HEK293 (cell line): ENCODE measurements around the gene ZNF652.
A peak's percentile ranks its signal among the peaks of the same experiment; 100 is the strongest.

Source experiments
- CTCF ChIA-PET: fragments of 350-600 bp; formaldehyde crosslinking; extraction: SDS; loops from one replicate; lab custom pipeline; 2021; ENCODE audit warnings: antibody characterized with exemption; lab: Yijun Ruan, JAX
- POLR2A ChIA-PET: fragments of 300-600 bp; formaldehyde crosslinking; extraction: SDS; loops from one replicate; lab custom pipeline; 2020; ENCODE audit warnings: antibody characterized with exemption, inconsistent platforms; lab: Yijun Ruan, JAX
- H3K27ac ChIP-seq: fragments of 200-500 bp; sonication (Bioruptor generic); 2 replicates; pipeline ENCODE4 v1.5.1; 2014; ENCODE audit warnings: low read depth, low read length, control low read depth, inconsistent platforms; ENCODE audit errors: extremely low read depth
- H3K36me3 ChIP-seq, 2 experiments: fragments of 200-500 bp in 1 of 2; sonication (Bioruptor generic) in 1 of 2; 1 replicate in 1 of 2; 2 replicates in 1 of 2; pipeline ENCODE4 v1.5.1; 2014 to 2017; ENCODE audit warnings: inconsistent platforms in 2 of 2, low read length in 2 of 2; ENCODE audit not compliant: control insufficient read depth in 2 of 2, insufficient read depth in 1 of 2
- H3K4me1 ChIP-seq: fragments of 200-500 bp; sonication (Bioruptor generic); 2 replicates; pipeline ENCODE4 v1.5.1; 2014; ENCODE audit warnings: mild to moderate bottlenecking, low read length, inconsistent platforms; ENCODE audit not compliant: control insufficient read depth, insufficient read depth
- H3K4me3 ChIP-seq: 2 replicates; pipeline ENCODE4 v1.5.1; 2011; ENCODE audit warnings: low read depth, mild to moderate bottlenecking, control low read depth, low read length, moderate library complexity
- H3K9me3 ChIP-seq: fragments of 200-500 bp; sonication (Bioruptor generic); 2 replicates; pipeline ENCODE4 v1.5.1; 2014; ENCODE audit warnings: low read depth, low read length, inconsistent platforms; ENCODE audit not compliant: control insufficient read depth, insufficient read depth
- BCL11A ChIP-seq: fragments of 450-650 bp; formaldehyde crosslinking; IDR thresholded peaks from 2 replicates; pipeline ENCODE4 v1.5.1; 2016; ENCODE audit warnings: low read depth, missing biosample characterization, missing genetic modification characterization
- CTCF ChIP-seq: fragments of 450-650 bp; formaldehyde crosslinking; IDR thresholded peaks from 2 replicates; pipeline ENCODE4 v1.5.1; 2016; ENCODE audit warnings: missing biosample characterization, missing genetic modification characterization
- PRDM2 ChIP-seq: fragments of 450-650 bp; formaldehyde crosslinking; IDR thresholded peaks from 2 replicates; pipeline ENCODE4 v1.5.1; 2016; ENCODE audit warnings: missing biosample characterization, missing genetic modification characterization, borderline replicate concordance
- ZBTB21 ChIP-seq: fragments of 450-650 bp; formaldehyde crosslinking; IDR thresholded peaks from 2 replicates; pipeline ENCODE4 v1.5.1; 2017; ENCODE audit warnings: missing biosample characterization, missing genetic modification characterization
- ZNF112 ChIP-seq: fragments of 450-650 bp; formaldehyde crosslinking; IDR thresholded peaks from 2 replicates; pipeline ENCODE4 v1.5.0; 2017; ENCODE audit warnings: missing biosample characterization, missing genetic modification characterization
- ZNF121 ChIP-seq: fragments of 450-650 bp; formaldehyde crosslinking; IDR thresholded peaks from 2 replicates; pipeline ENCODE4 v1.5.1; 2016; ENCODE audit warnings: missing biosample characterization, missing genetic modification characterization
- ZNF132 ChIP-seq: fragments of 450-650 bp; formaldehyde crosslinking; IDR thresholded peaks from 2 replicates; pipeline ENCODE4 v1.5.1; 2017; ENCODE audit warnings: missing biosample characterization, missing genetic modification characterization, borderline replicate concordance
- ZNF362 ChIP-seq: fragments of 450-650 bp; formaldehyde crosslinking; IDR thresholded peaks from 2 replicates; pipeline ENCODE4 v1.5.1; 2016; ENCODE audit warnings: missing biosample characterization, missing genetic modification characterization
- ZNF391 ChIP-seq: fragments of 450-650 bp; formaldehyde crosslinking; IDR thresholded peaks from 2 replicates; pipeline ENCODE4 v1.5.1; 2016; ENCODE audit warnings: low read depth, missing biosample characterization, missing genetic modification characterization, borderline replicate concordance
- ZNF610 ChIP-seq: fragments of 450-650 bp; formaldehyde crosslinking; IDR thresholded peaks from 2 replicates; pipeline ENCODE4 v1.5.1; 2016; ENCODE audit warnings: missing biosample characterization, missing genetic modification characterization, borderline replicate concordance
- ZNF664 ChIP-seq: fragments of 450-650 bp; formaldehyde crosslinking; IDR thresholded peaks from 2 replicates; pipeline ENCODE4 v1.5.1; 2016; ENCODE audit warnings: missing biosample characterization, missing genetic modification characterization
- ZNF704 ChIP-seq: fragments of 450-650 bp; formaldehyde crosslinking; IDR thresholded peaks from 2 replicates; pipeline ENCODE4 v1.5.1; 2016; ENCODE audit warnings: missing biosample characterization, missing genetic modification characterization

The ZNF652 gene

GRCh38 chr17:49388692-49389513, 26.9 kb upstream of the ZNF652 start:
- CTCF ChIA-PET = interaction anchor here (0.5 to 5.9 kb wide), 10 partner anchors 9 to 502 kb away, joined by 3 to 50 read pairs (median 6); partner anchors contain the start of genes NGFR and ZNF652
- 0 out of 2 replicates have a peak, but pooled peaks have one; percentile 51 for TF ChIP-seq ZNF121 (tag by site-specific recombination)
- no peak for TF ChIP-seq ZNF664 (tag by site-specific recombination)
- TF ChIP-seq PRDM2 (tag by site-specific recombination) = no peak
- TF ChIP-seq ZNF132 (tag by site-specific recombination) = no peak
- Histone ChIP-seq H3K4me3 (no peak overlapping the region), H3K36me3 (no peaks in the 10 kb centered on the region), H3K9me3 (no peaks in the 10 kb centered on the region), H3K27ac (no peak overlapping the region), H3K4me1 (peaks cover 13% of the 10 kb centered on the region)
- POLR2A ChIA-PET = interaction anchor here (0.6 kb wide), 1 partner anchor 477 kb away, joined by 9 read pairs; no protein-coding TSS in a partner anchor

GRCh38 chr17:49388290-49388640, 26.2 kb upstream of the ZNF652 start:
- no peak for TF ChIP-seq ZNF610 (tag by site-specific recombination)
- TF ChIP-seq CTCF (tag by site-specific recombination) = no peak
- no peak for TF ChIP-seq ZNF362 (tag by site-specific recombination)
- no peak for TF ChIP-seq ZNF112
- no peak for TF ChIP-seq ZNF121 (tag by site-specific recombination)
- no peak for TF ChIP-seq ZBTB21 (tag by site-specific recombination)
- no peak for TF ChIP-seq ZNF704 (tag by site-specific recombination)
- TF ChIP-seq BCL11A (tag by site-specific recombination) = no peak
- TF ChIP-seq ZNF391 = no peak
- POLR2A ChIA-PET = no interaction called here
- Histone ChIP-seq H3K4me3 (no peak overlapping the region), H3K27ac (no peak overlapping the region), H3K9me3 (no peaks in the 10 kb centered on the region), H3K4me1 (peaks cover 13% of the 10 kb centered on the region), H3K36me3 (no peaks in the 10 kb centered on the region)
- CTCF ChIA-PET = interaction anchor here (1.1 to 5.9 kb wide), 5 partner anchors 11 to 168 kb away, joined by 4 to 50 read pairs (median 11); no protein-coding TSS in a partner anchor
